HG03280 (cell line): ENCODE measurements around the gene TECTA.

ENCODE experiments used
- ATAC-seq: cut with Tn5 transposase; IDR thresholded peaks from one replicate; pipeline ENCODE4 v1.9.1; 2021; ENCODE audit warnings: mild to moderate bottlenecking, moderate library complexity; ENCODE audit not compliant: unreplicated experiment

Gene TECTA, protein sequence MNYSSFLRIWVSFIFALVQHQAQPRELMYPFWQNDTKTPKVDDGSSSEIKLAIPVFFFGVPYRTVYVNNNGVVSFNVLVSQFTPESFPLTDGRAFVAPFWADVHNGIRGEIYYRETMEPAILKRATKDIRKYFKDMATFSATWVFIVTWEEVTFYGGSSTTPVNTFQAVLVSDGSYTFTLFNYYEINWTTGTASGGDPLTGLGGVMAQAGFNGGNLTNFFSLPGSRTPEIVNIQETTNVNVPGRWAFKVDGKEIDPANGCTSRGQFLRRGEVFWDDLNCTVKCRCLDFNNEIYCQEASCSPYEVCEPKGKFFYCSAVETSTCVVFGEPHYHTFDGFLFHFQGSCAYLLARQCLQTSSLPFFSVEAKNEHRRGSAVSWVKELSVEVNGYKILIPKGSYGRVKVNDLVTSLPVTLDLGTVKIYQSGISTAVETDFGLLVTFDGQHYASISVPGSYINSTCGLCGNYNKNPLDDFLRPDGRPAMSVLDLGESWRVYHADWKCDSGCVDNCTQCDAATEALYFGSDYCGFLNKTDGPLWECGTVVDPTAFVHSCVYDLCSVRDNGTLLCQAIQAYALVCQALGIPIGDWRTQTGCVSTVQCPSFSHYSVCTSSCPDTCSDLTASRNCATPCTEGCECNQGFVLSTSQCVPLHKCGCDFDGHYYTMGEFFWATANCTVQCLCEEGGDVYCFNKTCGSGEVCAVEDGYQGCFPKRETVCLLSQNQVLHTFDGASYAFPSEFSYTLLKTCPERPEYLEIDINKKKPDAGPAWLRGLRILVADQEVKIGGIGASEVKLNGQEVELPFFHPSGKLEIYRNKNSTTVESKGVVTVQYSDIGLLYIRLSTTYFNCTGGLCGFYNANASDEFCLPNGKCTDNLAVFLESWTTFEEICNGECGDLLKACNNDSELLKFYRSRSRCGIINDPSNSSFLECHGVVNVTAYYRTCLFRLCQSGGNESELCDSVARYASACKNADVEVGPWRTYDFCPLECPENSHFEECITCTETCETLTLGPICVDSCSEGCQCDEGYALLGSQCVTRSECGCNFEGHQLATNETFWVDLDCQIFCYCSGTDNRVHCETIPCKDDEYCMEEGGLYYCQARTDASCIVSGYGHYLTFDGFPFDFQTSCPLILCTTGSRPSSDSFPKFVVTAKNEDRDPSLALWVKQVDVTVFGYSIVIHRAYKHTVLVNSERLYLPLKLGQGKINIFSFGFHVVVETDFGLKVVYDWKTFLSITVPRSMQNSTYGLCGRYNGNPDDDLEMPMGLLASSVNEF (N-terminal part only)

GRCh38 chr11:121100943-121101342, at the start of gene TECTA:
TECTA (plus strand) TSS chr11:121101243; CDS start chr11:121102666, 1,423 bp downstream.
- ATAC-seq = no peak

DNA sequence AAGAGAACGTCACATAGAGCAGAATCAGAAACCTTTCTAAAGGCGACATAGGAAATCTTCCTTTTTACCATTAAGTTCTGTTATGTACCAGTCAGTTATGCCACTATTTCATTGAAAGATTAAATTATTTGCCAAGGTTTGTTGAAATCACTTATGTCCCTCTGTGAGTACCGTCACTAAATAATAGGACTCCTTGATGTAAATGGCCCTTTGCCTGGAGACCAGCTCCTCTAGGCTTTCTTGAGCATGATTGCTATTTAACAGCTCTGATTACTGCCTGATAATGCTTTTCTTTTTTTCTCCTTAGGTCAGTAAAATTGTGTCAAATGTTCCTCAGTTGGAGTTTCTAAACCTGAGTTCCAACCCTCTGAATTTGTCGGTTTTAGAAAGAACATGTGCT, 47.8 kb upstream of the TECTA start:
- ATAC-seq = no peak

- ATAC-seq = no peak
Observed at GRCh38 chr11:121054266-121054665, 46.8 kb upstream of the TECTA start.

DNA sequence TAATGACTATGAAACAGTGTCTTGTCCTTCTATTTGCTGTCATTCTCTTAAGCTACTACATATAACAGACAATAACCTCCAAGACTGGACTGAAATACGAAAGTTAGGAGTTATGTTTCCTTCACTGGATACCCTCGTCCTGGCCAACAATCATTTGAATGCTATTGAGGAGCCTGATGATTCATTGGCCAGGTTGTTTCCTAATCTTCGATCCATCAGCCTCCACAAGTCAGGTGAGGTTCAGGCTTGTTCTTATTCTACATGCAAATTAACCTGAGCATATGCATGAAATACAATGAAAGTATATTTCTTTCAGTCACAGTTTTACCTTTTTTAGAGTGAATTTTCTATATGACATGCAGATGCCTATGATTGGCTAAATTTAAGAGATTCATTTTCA, 46.0 kb upstream of the TECTA start:
- no peak for ATAC-seq

DNA sequence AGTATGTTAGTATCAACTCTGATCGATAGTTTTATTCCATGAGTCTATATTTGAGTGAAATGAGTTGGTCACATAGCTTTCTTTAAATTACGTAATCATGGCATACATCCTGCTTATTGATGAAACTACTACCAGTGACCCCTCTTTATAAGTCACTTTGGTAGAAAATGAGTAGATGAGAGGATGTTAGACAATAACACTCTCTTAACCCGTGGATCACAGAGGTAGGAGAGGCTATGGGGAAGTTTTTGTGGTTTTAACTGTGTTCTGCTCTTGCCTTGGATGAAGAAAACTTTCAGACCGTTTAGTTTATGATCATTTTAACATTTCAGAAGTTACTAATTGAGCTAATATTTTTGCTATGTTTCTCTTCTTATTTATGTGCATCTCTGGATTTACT, 43.1 kb upstream of the TECTA start:
- ATAC-seq = no peak

GRCh38 chr11:121058941-121059340, 42.1 kb upstream of the TECTA start:
- no peak for ATAC-seq

- ATAC-seq = peak; percentile 99
Observed at GRCh38 chr11:121059605-121060004, 41.4 kb upstream of the TECTA start.

- no peak for ATAC-seq
Observed at GRCh38 chr11:121063728-121064127, 37.3 kb upstream of the TECTA start.

- ATAC-seq = no peak
Observed at GRCh38 chr11:121066623-121067022, 34.4 kb upstream of the TECTA start.

GRCh38 chr11:121067026-121067425, 34.0 kb upstream of the TECTA start:
- no peak for ATAC-seq

DNA sequence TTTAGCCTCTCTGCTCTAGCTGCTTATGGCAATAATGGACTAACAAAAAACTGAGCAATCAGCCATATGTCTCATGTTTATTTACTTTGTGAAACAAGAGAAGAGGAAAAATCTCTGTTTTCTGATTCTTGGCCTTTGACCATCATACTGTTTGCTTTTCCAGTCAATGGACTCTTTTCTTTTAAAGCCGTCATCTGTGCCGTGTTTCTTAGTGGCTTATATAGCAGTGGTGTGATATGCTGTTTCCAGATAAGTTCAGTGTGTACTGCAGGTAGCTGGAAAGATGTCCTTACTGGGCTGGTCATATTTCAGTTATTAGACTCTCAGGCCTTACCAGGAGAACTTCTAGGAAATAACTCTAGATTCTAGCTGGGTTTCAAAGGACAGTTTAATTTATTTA, 33.6 kb upstream of the TECTA start:
- ATAC-seq = no peak

DNA sequence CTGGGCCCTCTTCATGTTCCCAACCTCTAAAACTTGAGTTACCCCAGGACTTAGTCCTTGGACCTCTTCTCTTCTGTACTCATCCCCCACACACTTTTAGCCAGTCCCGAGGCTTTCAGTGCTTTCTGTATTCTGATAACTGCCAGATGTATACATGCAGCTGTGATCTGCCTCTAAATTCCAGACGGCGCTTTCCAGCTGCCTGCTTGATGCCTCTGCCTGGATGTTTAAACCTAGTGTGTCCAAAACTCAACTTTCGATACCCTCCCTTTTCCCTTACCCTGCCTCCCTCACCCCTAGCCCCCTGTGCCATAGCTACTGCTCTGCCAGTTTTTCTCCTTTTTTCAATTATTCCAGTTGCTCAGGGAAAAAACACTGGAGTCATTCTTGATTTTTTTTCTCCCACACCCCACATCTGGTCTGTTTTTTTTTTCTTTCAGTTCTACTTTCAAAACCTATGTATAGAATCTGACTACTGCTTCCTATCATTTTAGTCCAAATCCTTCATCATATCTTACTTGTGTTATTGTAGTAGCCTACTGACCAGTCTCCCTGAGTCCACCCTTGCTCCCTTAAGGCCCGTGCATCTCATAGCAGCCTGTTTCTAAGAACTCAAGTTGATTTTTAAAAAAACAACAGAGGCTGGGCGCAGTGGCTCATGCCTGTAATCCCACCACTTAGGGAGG, 32.9 kb upstream of the TECTA start:
- no peak for ATAC-seq

DNA sequence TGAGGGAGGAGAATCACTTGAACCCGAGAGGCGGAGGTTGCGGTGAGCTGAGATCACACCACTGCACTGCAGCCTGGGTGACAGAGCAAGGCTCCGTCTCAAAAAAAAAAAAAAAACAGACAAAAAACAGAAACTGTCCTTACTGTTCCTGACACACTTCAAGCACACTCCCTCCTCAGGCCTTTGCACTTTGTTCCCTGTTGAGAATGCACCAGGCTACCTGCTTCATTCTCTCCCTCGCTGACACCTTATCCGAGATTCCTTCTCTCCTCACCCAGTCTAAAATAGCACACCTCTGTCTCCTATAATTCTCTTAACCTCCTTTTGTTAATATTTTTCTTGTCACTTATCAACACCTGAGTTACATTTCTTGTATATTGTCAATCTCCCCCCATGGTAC, 32.3 kb upstream of the TECTA start:
- ATAC-seq = no peak

- ATAC-seq = no peak
Observed at GRCh38 chr11:121070951-121071845, 29.8 kb upstream of the TECTA start.

DNA sequence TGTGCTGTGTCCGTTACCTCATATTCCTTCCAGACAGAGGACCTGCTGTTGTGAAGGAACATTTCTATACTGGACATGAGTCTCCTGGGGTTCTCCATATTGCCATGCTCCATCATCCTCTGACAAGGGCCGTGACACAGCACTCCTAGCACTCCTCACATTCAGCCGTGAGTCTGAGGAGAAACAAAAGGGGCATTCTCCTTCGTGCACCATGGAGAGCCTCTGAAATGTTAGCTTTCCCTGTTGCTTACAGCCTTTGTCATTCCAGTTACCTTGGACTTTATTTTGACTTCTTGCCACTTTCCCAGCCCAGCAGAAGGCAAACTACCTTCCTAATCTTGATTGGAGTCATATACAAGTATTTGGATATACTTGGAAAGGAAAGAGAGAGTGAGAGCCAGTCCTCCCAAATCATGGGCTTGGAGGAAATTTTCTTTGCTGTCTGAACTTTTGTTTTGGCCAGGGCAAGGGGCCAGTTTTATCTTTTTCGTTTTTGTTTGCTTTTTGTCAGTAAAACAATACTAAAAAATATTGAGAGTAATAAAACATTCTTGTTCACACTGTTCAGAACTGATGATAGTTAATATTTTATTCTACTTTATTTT, 29.1 kb upstream of the TECTA start:
- ATAC-seq = no peak

- ATAC-seq = no peak
Observed at GRCh38 chr11:121081321-121081720, 19.7 kb upstream of the TECTA start.

DNA sequence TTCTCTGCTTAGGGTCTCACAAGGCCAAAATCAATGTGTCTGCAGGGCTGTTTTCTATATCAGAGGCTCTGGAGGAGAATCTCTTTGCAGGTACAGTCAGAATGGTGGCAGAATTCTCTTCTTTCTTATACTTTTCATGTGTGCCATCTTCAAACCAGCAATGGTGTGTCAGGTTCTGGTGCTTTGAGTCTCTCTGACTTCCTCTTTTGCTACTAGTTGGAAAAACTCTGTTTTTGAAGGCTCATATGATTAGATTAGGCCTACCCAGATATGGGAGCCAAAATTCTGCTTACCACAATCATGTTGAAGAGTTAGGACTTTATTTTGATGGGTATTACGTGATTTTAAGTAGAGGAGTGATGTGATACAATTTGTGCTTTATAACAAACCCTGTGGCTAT, 18.8 kb upstream of the TECTA start:
- ATAC-seq = no peak

DNA sequence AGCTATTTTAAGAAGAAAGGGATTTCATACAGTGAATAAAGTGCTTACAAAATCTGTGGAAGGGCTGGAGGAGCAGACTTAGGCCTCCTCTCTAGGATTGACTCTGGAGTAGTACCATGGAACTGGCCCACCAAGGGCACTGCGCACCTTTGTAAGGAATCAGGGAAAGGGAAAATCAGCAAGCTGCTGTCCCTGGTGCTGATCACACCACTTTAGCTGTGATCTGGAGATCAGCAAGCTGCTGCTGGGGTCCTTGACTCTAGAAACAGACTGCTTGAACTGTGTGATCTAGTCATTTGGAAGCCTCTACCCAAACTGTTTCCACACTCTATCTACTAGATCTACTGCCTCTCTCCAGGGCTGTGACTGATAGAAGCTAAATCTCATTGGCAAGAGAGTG, 18.4 kb upstream of the TECTA start:
- ATAC-seq = no peak

GRCh38 chr11:121086866-121087265, 14.2 kb upstream of the TECTA start:
- no peak for ATAC-seq
